DMS79 treated with DMSO at 0.1 percent for 48 hours (cell line): ENCODE measurements around the gene STAT4.
A peak's percentile ranks its signal among the peaks of the same experiment; 100 is the strongest.

ENCODE experiments used
- DNase-seq: peaks from one replicate; lab custom pipeline; 2025; lab: John Stamatoyannopoulos, UW

Gene STAT4, protein sequence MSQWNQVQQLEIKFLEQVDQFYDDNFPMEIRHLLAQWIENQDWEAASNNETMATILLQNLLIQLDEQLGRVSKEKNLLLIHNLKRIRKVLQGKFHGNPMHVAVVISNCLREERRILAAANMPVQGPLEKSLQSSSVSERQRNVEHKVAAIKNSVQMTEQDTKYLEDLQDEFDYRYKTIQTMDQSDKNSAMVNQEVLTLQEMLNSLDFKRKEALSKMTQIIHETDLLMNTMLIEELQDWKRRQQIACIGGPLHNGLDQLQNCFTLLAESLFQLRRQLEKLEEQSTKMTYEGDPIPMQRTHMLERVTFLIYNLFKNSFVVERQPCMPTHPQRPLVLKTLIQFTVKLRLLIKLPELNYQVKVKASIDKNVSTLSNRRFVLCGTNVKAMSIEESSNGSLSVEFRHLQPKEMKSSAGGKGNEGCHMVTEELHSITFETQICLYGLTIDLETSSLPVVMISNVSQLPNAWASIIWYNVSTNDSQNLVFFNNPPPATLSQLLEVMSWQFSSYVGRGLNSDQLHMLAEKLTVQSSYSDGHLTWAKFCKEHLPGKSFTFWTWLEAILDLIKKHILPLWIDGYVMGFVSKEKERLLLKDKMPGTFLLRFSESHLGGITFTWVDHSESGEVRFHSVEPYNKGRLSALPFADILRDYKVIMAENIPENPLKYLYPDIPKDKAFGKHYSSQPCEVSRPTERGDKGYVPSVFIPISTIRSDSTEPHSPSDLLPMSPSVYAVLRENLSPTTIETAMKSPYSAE

DNA sequence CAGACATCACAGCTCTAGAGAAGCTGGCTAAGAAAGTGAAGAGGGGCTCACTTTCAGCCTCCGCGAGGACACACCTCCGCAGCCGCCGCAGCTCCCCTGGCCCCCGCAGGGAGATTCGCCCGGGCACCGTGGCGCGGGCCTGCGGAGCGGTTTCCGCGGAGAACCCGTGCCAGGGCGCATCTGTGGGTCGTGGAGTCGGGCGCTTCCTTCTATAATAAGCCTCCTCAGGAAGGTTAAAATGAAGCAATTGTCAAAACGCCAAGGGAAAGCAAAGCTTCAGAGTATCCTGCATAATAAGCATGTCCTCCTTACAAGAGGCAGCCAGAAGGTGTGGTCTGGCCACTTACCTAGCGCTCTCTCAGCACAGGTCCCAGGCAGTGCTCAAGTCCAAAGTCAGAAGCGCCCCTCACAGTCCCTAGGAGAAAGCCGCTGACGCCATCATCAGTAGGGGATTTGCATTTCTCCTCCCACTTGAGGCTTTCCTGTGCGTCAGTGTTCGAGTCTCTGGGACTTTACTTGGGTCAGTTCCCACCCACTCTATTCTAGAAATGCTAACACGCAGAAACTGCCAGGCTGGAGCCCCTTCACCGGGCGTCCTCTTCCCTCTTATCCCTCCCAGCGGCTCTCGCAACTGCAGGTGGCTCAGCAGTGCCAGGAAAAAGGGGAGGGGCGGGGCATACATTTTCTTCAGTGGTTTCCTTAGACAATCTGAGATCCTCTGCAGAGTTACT is at the start of gene STAT4:
TSS of gene STAT4 (minus strand) at position 395 of the 731 bp plus-strand sequence. CDS start 2,791 bp downstream, outside the sequence.
- DNase-seq = peak; percentile 79

- no peak for DNase-seq
Observed at GRCh38 chr2:191199929-191200512, 49.2 kb upstream of the STAT4 start.

DNA sequence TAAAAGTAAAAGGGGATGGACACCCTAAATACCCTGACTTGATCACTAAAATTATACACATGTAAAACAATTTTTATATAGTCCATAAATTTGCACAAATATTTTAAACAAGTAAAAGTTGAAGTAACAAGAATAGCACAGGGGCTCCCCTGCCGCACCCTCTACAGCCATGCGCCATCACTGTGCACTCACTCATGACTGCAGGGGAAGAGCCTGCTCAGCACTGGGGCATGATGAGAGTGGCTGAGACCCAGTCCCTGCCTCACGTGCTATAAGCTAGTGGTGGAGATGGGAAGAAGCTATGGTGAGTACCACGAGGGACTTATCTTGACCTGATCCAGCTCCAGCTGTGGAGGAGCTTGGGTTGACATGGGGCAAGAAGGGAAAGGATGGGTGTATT is 47.5 kb upstream of the STAT4 start:
- DNase-seq = no peak

DNA sequence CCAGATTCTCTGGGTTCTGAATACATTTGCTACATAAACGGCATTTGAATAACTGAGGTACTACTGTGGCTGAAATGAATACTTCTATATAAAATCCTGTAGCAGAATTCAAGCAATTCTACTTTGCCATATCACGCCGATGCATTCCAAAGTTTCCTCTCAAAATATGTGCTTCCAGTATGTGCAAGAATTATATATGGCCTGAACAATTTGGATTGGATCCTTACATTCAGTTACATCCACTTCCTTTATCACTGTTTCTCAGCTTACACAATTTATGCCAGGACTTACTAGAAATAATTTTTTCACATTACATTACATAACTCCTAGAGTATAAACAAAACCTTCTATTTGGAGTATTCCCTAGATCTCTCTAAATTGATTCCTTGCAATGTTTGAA is 46.3 kb upstream of the STAT4 start:
- no peak for DNase-seq

- no peak for DNase-seq
Observed at GRCh38 chr2:191195021-191195420, 44.2 kb upstream of the STAT4 start.

- no peak for DNase-seq
Observed at GRCh38 chr2:191190861-191191552, 40.2 kb upstream of the STAT4 start.

DNA sequence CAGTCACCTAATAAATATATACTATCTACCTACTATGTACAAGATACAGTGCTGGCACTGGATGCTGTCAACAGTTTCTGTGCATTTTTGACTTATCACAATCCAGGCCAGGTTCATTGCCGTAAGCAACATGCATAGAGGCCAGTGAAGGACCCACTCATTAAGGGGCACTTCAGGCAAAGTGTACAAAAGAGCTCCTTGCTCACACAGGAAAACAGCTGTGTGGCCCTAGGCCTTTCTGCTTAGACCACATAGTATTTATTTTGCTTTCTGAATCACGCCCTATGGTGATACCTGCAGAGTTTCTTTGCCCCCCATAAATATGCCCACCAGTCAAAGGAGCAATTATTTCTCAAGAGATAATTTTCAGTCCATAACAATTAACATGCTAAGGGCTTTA is 39.6 kb upstream of the STAT4 start:
- DNase-seq = peak; percentile 78

GRCh38 chr2:191189112-191189635 is 38.4 kb upstream of the STAT4 start:
- DNase-seq = peak; percentile 68

DNA sequence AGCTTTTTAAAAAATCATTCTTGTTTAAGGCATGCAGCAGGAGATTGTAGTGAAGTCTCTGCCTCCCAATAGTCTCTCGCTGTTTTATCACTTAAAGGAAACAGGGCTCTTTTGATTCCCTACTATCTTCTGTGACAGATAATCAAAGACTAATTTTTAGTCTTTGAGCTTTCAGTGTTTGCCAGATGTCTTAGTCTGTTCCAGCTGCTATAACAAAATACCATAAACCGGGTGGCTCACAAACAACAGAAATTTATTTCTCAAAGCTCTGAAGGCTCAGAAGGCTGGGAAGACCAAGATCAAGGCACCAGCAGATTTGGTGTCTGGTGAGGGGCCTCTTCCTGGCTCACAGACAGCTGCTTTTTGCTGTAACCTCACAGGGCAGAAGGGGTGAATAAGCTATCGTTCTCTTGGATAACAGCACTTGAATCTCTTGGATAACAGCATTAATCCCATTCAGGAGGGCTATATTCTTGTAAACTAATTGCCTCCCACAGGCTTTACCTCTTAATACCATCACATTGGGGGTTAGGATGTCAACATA is 37.8 kb upstream of the STAT4 start:
- DNase-seq = peak; percentile 68

GRCh38 chr2:191187105-191187829 is 36.5 kb upstream of the STAT4 start:
- no peak for DNase-seq

GRCh38 chr2:191184457-191184856 is 33.7 kb upstream of the STAT4 start:
- DNase-seq = peak; percentile 72

DNA sequence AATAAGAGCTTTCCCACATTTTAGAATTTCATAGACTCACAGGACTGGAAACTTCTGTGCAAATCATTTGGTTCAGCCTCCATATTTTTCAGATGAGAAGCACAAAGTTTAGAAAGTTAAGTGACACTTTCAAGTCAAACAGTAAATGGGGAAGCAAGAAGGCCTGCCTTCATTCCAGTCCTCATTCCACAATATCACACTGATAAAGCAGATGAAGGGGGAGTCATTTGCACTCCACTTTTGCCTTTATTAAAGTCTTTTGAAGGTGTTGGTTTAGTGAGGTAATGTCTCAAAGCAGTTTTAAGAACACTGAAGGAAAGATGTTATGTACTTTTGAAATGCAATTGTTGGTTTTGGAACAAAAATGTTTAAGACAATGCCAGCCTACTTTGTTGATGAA is 32.7 kb upstream of the STAT4 start:
- DNase-seq = no peak

GRCh38 chr2:191183081-191183480 is 32.3 kb upstream of the STAT4 start:
- DNase-seq = no peak

- DNase-seq = no peak
Observed at GRCh38 chr2:191180713-191181112, 29.9 kb upstream of the STAT4 start.

DNA sequence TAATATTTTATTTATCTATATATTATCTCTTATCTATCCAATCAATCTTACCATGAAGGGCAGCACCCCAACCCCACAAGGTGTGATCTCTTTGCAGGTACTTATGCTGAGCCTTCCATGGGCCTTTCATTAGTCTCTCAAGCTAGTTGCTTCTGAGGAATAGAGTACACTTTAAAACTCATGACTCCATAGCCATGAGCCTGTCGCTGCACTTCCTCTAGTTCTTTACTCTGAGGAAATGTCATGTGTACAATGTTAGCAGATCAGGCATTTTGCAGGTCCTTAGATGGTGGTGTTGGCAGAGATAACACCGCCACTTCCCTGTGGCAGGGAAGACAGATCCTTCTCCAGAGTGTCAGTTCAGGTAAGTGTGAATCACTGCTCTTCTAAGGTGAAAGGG is 29.5 kb upstream of the STAT4 start:
- DNase-seq = no peak

- no peak for DNase-seq
Observed at GRCh38 chr2:191178806-191179514, 28.2 kb upstream of the STAT4 start.

GRCh38 chr2:191177751-191178736 is 27.2 kb upstream of the STAT4 start:
- DNase-seq = no peak

DNA sequence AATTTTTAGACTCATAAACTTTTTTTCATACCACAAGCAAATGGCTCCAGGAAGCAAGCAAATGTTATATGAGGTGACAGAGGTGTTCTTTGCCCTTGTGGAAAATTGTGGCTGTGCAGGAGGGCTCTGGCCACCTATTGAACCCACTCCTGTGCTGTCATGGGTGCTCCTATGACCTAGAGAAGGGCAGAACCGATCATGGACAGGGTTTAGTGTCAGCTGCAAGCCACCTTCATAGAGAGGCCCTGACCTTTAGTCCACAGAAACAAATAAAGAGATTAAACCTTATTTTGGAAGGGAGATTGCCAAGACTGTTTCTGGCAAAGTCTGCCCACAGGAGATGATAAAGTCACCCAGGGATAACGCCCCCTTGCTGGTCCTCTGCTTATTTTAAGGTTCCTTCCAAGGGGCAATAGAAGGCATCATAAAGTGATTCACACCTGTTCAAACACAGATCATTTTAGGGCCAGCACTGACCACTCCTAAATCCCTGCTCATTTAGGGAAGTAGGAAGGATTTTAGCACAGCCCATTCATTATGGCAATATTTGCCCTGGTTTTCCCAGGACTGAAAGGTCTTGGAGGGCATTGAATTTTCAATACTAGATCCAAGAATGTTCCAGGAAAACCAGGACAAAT is 26.1 kb upstream of the STAT4 start:
- DNase-seq = no peak
